DND-41 (cell line): ENCODE results near the gene TMEM115.

Experiments
- ATAC-seq: fragments of 200-7000 bp; cut with Tn5 transposase; 3 replicates; pipeline ENCODE4 v1.9.1; 2021; ENCODE audit warnings: low read depth; ENCODE audit not compliant: insufficient read depth
- DNase-seq: peaks from one replicate; pipeline ENCODE4 v3.0.0-alpha.2; 2020
- H2AFZ ChIP-seq: 2 replicates; pipeline ENCODE4 v1.6.0; 2012; ENCODE audit warnings: low read depth, low read length
- H3K27ac ChIP-seq: 2 replicates; pipeline ENCODE4 v1.5.1; 2012; ENCODE audit warnings: low read length, inconsistent platforms
- H3K27me3 ChIP-seq: fragments of 200-600 bp; sonication (generic); 2 replicates; pipeline ENCODE4 v1.6.0; 2012; ENCODE audit warnings: low read length, mild to moderate bottlenecking, inconsistent platforms; ENCODE audit not compliant: insufficient read depth, poor library complexity
- H3K36me3 ChIP-seq: 2 replicates; pipeline ENCODE4 v1.5.1; 2012; ENCODE audit warnings: low read length, inconsistent platforms; ENCODE audit not compliant: insufficient read depth
- H3K4me1 ChIP-seq: 2 replicates; pipeline ENCODE4 v1.5.1; 2012; ENCODE audit warnings: mild to moderate bottlenecking, low read length; ENCODE audit not compliant: insufficient read depth
- H3K4me2 ChIP-seq: 2 replicates; pipeline ENCODE4 v1.6.0; 2012; ENCODE audit warnings: mild to moderate bottlenecking, moderate library complexity, low read length, inconsistent platforms; ENCODE audit not compliant: insufficient read depth
- H3K4me3 ChIP-seq, 2 experiments: fragments of 200-600 bp in 1 of 2; shearing (Covaris generic) in 1 of 2; 2 replicates each; pipeline ENCODE4 v1.5.1; 2012 to 2016; ENCODE audit warnings: inconsistent platforms in 2 of 2, low read length in 2 of 2, mild to moderate bottlenecking in 2 of 2, low read depth in 1 of 2, moderate library complexity in 1 of 2
- H3K79me2 ChIP-seq: 2 replicates; pipeline ENCODE4 v1.6.0; 2012; ENCODE audit warnings: low read length, inconsistent platforms; ENCODE audit not compliant: insufficient read depth
- H3K9ac ChIP-seq: 2 replicates; pipeline ENCODE4 v1.6.0; 2012; ENCODE audit warnings: low read depth, mild to moderate bottlenecking, inconsistent platforms, low read length, moderate library complexity
- H3K9me3 ChIP-seq: 2 replicates; pipeline ENCODE4 v1.5.1; 2012; ENCODE audit warnings: low read length, moderate library complexity, mild to moderate bottlenecking, inconsistent platforms; ENCODE audit not compliant: insufficient read depth, severe bottlenecking
- H4K20me1 ChIP-seq: 2 replicates; pipeline ENCODE4 v1.6.0; 2012; ENCODE audit warnings: low read length; ENCODE audit not compliant: insufficient read depth
- CTCF ChIP-seq: IDR thresholded peaks from 2 replicates; pipeline ENCODE4 v1.5.1; 2012; ENCODE audit warnings: borderline replicate concordance, low read length, moderate library complexity, mild to moderate bottlenecking; ENCODE audit not compliant: poor library complexity, severe bottlenecking; ENCODE audit errors: extremely low read depth
- EZH2 ChIP-seq: IDR thresholded peaks from 3 replicates; pipeline ENCODE4 v1.6.1; 2012; ENCODE audit warnings: borderline replicate concordance, low read depth, mild to moderate bottlenecking, moderate library complexity, low read length, inconsistent platforms; ENCODE audit not compliant: severe bottlenecking

TMEM115 gene

GRCh38 chr3:50373146-50374051 lies 14.1 kb upstream of the TMEM115 start:
- Histone ChIP-seq H3K9ac (no peak overlapping the region), H3K27ac (no peak overlapping the region), H3K4me2 (no peak overlapping the region)

GRCh38 chr3:50372349-50372748 lies 13.0 kb upstream of the TMEM115 start:
- H3K27ac ChIP-seq, result no peak overlapping the region
- no peaks in the 10 kb centered on the region for H3K9me3 ChIP-seq
- H4K20me1 ChIP-seq, result peaks cover 4% of the 10 kb centered on the region; the same call in 1 of the 2 replicates
- 0 out of 2 replicates have a peak, but pooled peaks cover 2% of the 10 kb centered on the region for H3K4me1 ChIP-seq
- H3K79me2 ChIP-seq, result no peaks in the 10 kb centered on the region
- no peak overlapping the region for H3K4me3 ChIP-seq
- no peak for TF ChIP-seq EZH2
- peak; percentile 23 for TF ChIP-seq CTCF
- H3K36me3 ChIP-seq, result no peaks in the 10 kb centered on the region
- DNase-seq (peak; percentile 69), ATAC-seq (peak; percentile 84)
- no peak overlapping the region for H2AFZ ChIP-seq
- H3K4me2 ChIP-seq, result no peak overlapping the region
- no peaks in the 10 kb centered on the region for H3K27me3 ChIP-seq
- H3K9ac ChIP-seq, result no peak overlapping the region

More at GRCh38 chr3:50373146-50374051, 14.1 kb upstream of the TMEM115 start:
- DNase-seq (no peak), ATAC-seq (no peak)
- no peaks in the 10 kb centered on the region for H3K79me2 ChIP-seq
- H2AFZ ChIP-seq, result no peak overlapping the region
- no peaks in the 10 kb centered on the region for H3K9me3 ChIP-seq
- H3K36me3 ChIP-seq, result no peaks in the 10 kb centered on the region
- H3K4me1 ChIP-seq, result 0 out of 2 replicates have a peak, but pooled peaks cover 2% of the 10 kb centered on the region
- no peak overlapping the region for H3K4me3 ChIP-seq
- no peak for TF ChIP-seq CTCF
- no peak for TF ChIP-seq EZH2
- no peaks in the 10 kb centered on the region for H3K27me3 ChIP-seq
- H4K20me1 ChIP-seq, result peaks cover 1% of the 10 kb centered on the region; the same call in 1 of the 2 replicates

GRCh38 chr3:50371133-50371685 lies 11.9 kb upstream of the TMEM115 start:
- Histone ChIP-seq H3K27me3 (no peaks in the 10 kb centered on the region), H3K4me2 (no peak overlapping the region), H3K27ac (no peak overlapping the region), H3K79me2 (no peaks in the 10 kb centered on the region), H2AFZ (no peak overlapping the region), H3K4me3 (no peak overlapping the region), H3K9ac (no peak overlapping the region), H3K4me1 (0 out of 2 replicates have a peak, but pooled peaks cover 2% of the 10 kb centered on the region), H3K36me3 (no peaks in the 10 kb centered on the region), H3K9me3 (no peaks in the 10 kb centered on the region), H4K20me1 (peaks cover 4% of the 10 kb centered on the region; the same call in 1 of the 2 replicates)
- DNase-seq (no peak), ATAC-seq (no peak)
- TF ChIP-seq EZH2 (no peak), CTCF (no peak)
